ENCODE data around the gene RUNX1.

The RUNX1 gene

DNA sequence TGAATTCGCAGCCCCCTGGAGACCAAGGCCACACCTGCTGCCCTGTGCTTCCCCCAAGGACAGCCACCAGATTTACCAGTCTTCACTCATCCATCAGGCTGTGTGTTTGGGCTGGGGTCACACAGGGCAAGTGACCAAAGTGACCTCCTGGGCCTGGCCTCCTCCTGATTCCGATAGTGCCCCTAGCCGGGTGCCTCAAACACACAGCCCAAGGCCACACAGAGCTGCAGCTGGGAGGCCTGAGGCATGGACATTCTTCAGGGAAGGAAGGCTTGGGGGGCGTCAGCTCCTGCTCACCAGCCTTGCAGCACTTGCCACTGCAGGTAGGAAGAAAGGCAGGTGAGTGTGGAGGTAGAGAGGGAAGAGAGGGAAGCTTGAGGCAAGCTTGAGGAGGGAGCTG lies 181.3 kb downstream of the RUNX1 start:
- no peak for TF ChIP-seq GATA3 (IDR thresholded peaks at IDR 0.05; ENCODE audit: low read depth, low read length)

DNA sequence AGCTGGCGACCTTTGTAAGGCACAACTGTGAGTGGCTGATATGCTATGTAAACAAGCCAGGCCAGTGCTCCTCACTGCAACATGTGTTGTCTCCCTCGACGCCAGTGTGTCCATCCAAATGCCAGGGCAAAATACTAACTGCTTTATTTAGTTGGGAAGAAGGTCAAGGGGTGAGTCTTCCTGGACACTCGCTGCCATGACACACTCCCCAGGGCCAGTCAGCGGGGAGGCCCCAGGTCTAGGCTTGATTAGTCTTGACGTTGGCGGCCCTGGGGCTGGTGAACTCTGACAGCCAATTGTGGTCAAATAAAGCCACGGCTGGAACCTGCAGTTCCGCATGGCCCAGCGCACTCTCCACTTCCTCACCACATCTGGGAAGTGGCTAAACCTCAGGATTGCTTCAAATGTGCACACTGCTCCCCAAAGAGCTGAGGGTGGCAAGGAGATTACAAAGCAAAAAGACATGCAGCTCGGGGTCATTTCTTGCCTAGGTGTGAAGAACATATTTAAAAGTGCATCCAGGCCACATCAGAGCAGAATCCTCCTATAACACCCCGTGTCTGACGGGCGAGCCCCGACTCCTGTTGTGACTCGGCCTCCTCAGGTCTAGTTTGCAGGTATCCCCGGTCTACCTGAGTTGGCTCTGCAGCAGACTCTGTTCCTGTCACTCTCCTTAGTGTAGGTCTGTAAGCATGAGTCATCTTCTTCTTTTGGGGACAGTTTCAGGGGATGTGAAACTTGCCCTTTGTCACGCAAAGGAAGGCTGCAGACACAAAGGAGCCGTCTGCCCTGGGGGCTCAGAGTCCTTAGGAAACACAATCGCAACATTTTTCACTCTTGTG lies 183.5 kb downstream of the RUNX1 start:
- TF ChIP-seq GATA3 (IDR thresholded peaks at IDR 0.05; ENCODE audit: low read depth, low read length) (no peak), GATA2 (IDR thresholded peaks at IDR 0.05; ENCODE audit: low read depth, low read length) (no peak)

DNA sequence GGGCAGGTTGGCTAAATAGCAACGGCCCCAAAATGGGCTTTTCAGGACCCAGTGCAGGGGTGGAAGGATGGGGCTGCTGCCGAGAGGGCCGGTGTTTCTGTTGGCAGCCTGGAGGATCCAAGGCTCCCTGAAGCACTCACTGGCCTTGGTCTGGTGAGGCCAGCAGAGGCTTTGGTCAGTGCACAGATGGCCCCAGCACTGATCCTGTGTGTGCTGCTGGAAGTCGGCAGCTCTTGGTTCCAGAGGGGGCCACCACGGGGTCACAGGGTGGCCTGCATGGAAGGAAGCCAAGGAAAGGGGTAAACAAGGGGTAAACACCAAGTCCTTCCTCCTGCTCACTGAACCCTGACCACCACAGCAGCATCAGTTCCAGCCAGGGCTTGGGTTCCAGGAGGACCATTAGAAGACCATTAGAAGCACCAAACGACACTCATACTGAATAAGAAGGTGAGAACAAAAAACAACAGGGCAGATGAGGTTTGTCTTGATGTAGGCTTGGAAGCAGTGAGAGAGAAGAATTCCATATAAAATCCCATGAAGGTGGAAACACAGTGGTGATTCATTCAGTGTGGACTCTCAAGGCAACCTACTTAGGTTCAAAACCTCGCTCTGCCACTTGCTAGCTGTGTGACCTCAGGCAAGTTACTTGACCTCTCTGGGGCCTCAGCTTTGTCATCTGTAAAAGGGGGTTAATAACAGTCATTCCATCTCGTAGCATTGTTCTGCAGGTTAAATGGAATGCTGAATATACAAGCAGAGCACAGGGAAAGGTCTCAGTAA lies 184.5 kb downstream of the RUNX1 start:
- TF ChIP-seq GATA2 (IDR thresholded peaks at IDR 0.05; ENCODE audit: low read depth, low read length) = no peak

DNA sequence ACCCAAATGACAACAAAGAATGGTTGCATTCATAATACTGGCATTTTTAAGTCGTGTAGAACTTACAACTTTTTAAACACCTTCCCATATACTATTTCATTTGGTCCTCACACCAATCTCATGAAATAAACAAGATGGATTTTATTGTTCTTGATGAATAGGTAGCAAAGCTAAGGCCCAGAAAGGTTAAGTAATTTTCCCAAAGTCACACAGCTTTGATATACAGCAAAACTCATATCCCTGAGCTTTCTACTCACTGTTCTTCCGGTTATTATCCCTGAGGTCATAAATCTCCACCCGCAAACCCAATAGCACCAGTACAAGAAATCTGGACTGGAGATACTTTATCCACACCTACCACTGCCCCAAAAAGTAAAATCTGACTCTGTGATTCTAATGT lies 186.2 kb downstream of the RUNX1 start:
- TF ChIP-seq GATA3 (IDR thresholded peaks at IDR 0.05; ENCODE audit: low read depth, low read length) (no peak), GATA2 (IDR thresholded peaks at IDR 0.05; ENCODE audit: low read depth, low read length) (no peak)

DNA sequence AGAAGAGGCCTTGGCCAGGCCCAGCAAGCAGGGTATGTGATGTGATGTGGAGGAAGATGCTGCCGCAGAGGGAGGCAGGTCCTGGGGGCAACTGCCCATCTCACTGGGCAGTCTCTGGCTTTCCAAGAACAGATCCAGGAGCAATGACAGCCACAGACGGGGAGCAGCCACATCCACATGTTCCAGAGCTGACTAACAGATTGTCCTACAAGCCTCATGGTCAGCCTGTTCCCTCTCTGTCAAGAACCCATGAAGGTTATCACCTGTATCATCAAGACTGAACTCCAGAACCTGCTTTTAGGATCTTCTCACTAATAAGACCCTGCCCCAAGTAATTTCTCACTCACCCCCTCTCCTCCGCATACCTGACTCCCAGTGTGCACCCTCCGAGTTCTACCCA lies 187.8 kb downstream of the RUNX1 start:
- TF ChIP-seq GATA3 (IDR thresholded peaks at IDR 0.05; ENCODE audit: low read depth, low read length) = no peak
- TF ChIP-seq GATA2 (IDR thresholded peaks at IDR 0.05; ENCODE audit: low read depth, low read length) = no peak

DNA sequence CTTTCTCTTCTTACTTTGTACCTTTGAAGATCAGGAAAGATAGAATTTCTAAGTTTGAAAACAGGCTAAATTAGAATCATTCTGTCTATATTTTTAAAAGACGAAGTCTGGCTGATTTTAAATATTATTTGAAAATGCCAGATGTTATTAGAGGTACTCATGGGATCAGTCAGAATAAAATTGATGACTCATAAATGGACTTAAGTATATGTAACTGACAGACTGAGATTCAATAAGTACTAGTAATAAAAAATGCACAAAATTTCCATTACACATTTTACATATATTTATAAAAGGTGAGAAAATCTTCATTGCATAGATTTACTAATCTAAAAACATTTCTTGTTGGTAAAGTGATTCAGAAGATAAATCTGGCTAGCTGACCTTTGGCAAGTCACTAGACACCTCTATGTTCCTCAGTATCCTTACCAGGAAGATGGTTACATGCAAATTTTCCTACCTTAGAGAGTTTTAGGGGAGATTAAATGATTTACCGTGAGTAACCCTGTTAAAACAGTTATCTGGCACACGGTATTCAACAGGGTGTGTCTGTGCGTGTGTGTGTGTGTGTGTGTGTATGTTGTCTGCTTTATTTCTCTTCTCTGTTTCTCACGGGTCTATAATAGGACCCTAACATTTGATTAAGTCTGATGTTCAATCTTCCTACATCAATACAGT lies 189.0 kb downstream of the RUNX1 start:
- TF ChIP-seq GATA2 (IDR thresholded peaks at IDR 0.05; ENCODE audit: low read depth, low read length) = no peak

DNA sequence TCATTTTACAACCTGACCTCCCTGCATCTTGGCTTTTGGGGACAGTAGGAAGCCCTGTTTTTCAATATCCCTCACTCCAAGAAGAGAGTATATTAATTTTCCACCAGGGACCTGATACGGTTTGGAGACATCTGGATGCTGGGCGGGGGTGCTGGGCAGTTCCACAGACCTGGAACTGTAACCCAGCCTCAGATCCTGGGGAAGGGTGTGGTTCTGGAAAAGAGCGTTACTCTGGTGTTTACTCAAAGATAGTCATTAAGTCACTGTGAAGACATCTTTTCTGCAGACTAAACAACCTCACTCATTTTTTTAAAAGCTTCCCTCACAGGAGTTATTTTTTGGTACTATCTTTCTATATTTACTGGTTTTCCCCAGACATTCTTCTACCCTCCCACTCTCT lies 190.5 kb downstream of the RUNX1 start:
- TF ChIP-seq GATA2 (IDR thresholded peaks at IDR 0.05; ENCODE audit: low read depth, low read length) = no peak
- no peak for TF ChIP-seq GATA3 (IDR thresholded peaks at IDR 0.05; ENCODE audit: low read depth, low read length)

DNA sequence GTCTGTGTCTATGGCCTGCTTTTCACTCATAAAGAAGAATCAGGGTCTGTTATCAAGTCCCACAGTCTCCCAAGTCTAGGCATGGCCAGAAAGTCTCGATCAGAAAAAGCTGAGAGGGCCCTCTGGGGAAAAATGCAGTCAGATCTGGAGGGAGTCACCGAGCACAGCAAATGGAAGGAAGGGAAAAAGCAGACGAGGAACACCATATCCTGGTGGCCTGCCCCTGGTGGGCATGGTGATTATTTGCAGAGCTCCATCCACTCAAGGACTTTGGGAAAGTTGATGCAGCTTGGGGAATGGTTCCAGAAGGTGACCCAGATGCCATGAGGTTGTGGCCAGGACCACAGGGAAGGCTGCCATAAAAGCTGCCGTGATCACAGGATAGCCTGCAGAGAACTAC lies 191.2 kb downstream of the RUNX1 start:
- TF ChIP-seq GATA2 (IDR thresholded peaks at IDR 0.05; ENCODE audit: low read depth, low read length) (no peak), GATA3 (IDR thresholded peaks at IDR 0.05; ENCODE audit: low read depth, low read length) (no peak)

DNA sequence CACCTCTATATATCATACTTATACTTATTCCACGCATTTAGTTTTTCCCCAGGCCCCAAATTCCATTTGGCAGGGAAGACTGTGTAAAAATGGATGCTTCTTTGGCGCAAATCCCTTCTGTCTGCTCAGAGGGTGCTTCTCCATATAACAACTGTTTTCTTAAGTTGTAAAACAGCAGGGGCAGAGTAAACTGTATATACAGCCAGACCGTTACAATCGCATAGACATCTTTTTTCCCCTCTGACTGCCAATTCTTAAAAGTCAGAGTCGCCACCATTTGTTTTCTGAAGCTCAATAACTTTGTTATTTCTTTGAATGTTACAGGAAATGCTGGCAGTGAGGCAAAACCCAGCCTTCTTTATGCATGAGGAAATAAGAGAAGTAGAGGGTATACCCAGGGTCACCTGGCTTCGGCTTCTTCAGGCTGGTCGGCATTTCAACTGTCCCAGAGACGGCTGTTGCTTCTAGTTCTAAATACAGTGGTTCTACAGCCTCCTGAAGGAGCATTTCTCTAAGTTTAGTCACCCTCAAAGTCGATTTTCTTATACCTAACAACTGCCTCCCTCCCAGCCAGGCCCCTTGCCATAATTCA lies 191.9 kb downstream of the RUNX1 start:
- TF ChIP-seq GATA3 (IDR thresholded peaks at IDR 0.05; ENCODE audit: low read depth, low read length) (no peak), GATA2 (IDR thresholded peaks at IDR 0.05; ENCODE audit: low read depth, low read length) (no peak)

DNA sequence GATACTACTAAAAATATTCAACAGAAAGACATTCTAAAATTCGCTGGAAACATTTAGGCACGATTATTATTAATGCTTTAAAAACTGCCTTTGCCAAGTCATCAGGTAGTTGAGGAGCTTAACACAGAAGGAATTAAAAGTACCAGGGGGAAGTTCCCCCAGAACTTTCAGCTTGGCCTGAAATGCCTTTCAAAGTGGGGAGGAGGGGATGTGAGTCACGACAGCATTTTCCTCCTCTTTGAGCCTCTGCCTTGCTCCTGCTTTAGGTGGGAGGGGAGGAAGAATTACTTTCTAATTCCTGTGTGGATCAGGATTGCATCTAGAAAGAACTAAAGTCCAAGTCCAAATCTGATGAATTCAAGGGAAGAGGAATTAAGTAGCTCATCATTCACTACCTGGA lies 196.7 kb downstream of the RUNX1 start:
- no peak for TF ChIP-seq GATA3 (IDR thresholded peaks at IDR 0.05; ENCODE audit: low read depth, low read length)
- TF ChIP-seq GATA2 (IDR thresholded peaks at IDR 0.05; ENCODE audit: low read depth, low read length) = no peak

DNA sequence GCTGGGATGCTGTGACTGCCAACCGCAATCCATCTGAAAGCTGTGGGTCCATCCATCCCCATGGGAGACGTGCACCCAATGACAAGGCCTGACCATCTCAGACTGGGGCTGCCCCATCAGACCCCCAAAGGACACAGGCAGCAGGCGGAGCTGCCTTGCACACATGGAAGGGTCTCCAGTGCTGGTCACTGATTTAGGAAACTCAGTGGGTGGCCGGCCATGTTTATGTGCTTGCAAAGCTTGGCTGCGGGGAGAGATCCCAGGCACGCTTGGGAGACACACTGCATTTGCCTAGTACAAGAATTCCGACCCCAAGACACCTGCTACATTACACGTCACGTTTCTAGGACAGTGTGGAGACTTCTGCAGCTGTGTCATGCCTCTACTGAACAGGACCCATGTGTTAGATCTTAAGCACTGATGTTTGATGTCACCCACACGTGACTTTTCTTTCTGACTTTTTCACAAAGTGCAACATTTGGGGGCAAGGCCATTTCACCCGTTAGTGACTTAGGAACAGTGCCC lies 198.9 kb downstream of the RUNX1 start:
- TF ChIP-seq GATA3 (IDR thresholded peaks at IDR 0.05; ENCODE audit: low read depth, low read length) (no peak), GATA2 (IDR thresholded peaks at IDR 0.05; ENCODE audit: low read depth, low read length) (no peak)

DNA sequence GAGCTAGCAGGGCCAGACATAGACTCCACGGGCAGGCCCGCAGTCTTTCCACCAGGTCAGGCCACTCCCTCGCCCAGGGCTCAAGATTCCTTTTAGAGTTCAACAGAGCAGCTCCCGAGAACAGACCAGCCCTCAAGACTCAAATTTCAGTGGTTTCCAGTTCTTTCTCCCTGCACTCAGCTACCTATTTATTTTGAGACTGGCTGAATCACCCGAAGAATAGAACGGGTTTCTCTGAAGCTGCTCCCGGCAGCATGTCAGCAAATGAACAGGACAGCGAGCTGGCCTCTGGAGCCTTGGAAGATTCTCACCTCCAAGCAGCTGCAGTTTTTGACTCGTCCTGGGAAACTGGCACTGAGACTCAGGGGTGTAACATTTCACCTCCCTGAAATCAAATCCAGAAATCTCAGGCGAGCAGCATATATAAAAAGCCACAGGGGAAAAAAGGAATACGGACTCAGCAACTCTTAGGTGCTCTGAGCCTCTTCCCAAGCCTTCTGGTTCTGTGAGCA lies 202.4 kb downstream of the RUNX1 start:
- TF ChIP-seq GATA3 (IDR thresholded peaks at IDR 0.05; ENCODE audit: low read depth, low read length) (no peak), GATA2 (IDR thresholded peaks at IDR 0.05; ENCODE audit: low read depth, low read length) (no peak)

DNA sequence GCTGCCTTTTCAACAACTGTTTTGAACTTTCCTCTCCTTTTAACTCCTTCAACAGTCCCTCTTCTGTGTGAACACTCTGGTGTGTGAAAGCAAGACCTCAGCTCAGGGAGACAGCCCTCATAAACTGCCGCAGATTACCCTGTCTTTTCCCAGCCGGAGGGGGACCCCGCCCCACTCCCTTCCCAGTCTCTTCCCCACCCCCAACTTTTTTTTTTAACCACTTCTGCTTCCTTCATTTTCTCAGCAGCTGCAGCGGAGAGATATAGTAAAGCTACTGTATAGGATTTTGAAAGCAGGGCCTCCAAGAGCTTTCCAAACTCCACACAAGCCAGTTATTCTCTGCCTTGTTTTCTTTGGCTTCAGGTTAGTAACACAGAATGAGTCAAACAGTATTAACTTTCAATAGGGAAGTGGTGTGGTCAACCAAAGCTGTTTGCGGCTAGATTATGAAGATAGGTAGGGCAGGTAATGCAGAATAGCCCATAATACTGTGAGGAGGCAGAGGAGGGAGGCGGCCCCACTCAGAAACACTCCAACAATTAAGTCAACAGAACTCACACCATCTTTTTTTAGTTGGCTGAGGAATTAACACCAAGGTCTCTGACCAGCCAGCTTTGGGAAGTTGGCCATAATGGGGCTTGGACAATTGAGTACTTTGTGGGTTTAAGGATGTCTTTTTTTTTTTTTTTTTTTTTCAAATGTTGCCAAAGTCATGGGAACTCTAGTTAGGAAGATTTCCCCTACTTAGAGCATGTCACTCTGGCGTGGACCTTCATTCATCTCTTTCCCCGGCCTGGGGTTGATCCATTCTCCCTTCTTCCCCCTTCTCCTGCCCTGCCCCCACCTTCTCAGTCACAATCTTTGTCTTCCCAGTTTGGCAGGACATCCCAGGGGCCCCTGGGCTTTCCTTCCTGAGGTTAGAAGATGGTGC lies 203.3 kb downstream of the RUNX1 start:
- TF ChIP-seq GATA3 (IDR thresholded peaks at IDR 0.05; ENCODE audit: low read depth, low read length) (no peak), GATA2 (IDR thresholded peaks at IDR 0.05; ENCODE audit: low read depth, low read length) (no peak)
